ENCODE data around the gene SMAD4. TPM values are rescaled to one million over a fixed set of nuclear protein-coding genes. Genes with fewer than 3 reads are reported as not detected.
A peak's percentile ranks its signal among the peaks of the same experiment; 100 is the strongest.

SMAD4 gene
- polyA plus RNA-seq, 1 donor (not counting 4 experiments of a cell fraction or from before 2014, with no cell fraction given) = 68.2 TPM

GRCh38 chr18:51009072-51009471, 20.9 kb upstream of the SMAD4 start:
- dilution Hi-C loops (cut with MboI; ENCODE audit: extremely low pct_ligation_motif_present, low sequenced_read_pairs) = no loop called here
- no peaks in the 10 kb centered on the region for H3K36me3 ChIP-seq (ENCODE audit: control insufficient read depth in 2 of 2, extremely low read depth in 1 of 2, insufficient read depth in 2 of 2, low read length in 2 of 2)
- no peak overlapping the region for H3K27ac ChIP-seq (ENCODE audit: control insufficient read depth, insufficient read depth, low read length)
- no peaks in the 10 kb centered on the region for H3K27me3 ChIP-seq (ENCODE audit: control insufficient read depth, extremely low read depth, insufficient read depth, low read length)
- H3K4me1 ChIP-seq (ENCODE audit: control insufficient read depth, extremely low read depth, insufficient read depth, low read length) = peaks cover 3% of the 10 kb centered on the region
- H3K9me3 ChIP-seq (ENCODE audit: control insufficient read depth, low read depth, low read length) = no peaks in the 10 kb centered on the region
- DNase-seq (ENCODE audit: low read depth, low spot score) = no peak
- H4K20me1 ChIP-seq (ENCODE audit: control insufficient read depth, extremely low read depth, insufficient read depth, low read length) = no peaks in the 10 kb centered on the region
- no peak overlapping the region for H2AFZ ChIP-seq (ENCODE audit: control insufficient read depth, low read length)
- H3K9me1 ChIP-seq (ENCODE audit: control insufficient read depth, extremely low read depth, insufficient read depth, low read length) = no peaks in the 10 kb centered on the region
- no peak overlapping the region for H3K4me2 ChIP-seq (ENCODE audit: control insufficient read depth, extremely low read depth, insufficient read depth, low read depth, low read length)
- H3K79me2 ChIP-seq (ENCODE audit: control insufficient read depth, insufficient read depth, low read length) = no peaks in the 10 kb centered on the region
- peak; percentile 70 for FAIRE-seq
- TF ChIP-seq CTCF (optimal IDR thresholded peaks at IDR 0.05 in 1 of 3, IDR thresholded peaks at IDR 0.05 in 1 of 3, conservative IDR thresholded peaks at IDR 0.05 in 1 of 3; ENCODE audit: extremely low read depth in 1 of 3, insufficient read depth in 2 of 3, low read length in 3 of 3) = no peak
- no peak for TF ChIP-seq EZH2 (IDR thresholded peaks at IDR 0.05; ENCODE audit: low read length)
- no peak overlapping the region for H3K9ac ChIP-seq (ENCODE audit: control insufficient read depth, extremely low read depth, insufficient read depth, low read length)
- no peak overlapping the region for H3K4me3 ChIP-seq (ENCODE audit: control insufficient read depth in 2 of 3, extremely low read depth in 1 of 3, insufficient read depth in 2 of 3, low read depth in 1 of 3, low read length in 3 of 3)

- Histone ChIP-seq H3K36me3 (ENCODE audit: control insufficient read depth in 2 of 2, extremely low read depth in 1 of 2, insufficient read depth in 2 of 2, low read length in 2 of 2) (no peaks in the 10 kb centered on the region), H3K9me1 (ENCODE audit: control insufficient read depth, extremely low read depth, insufficient read depth, low read length) (no peaks in the 10 kb centered on the region), H3K4me1 (ENCODE audit: control insufficient read depth, extremely low read depth, insufficient read depth, low read length) (peaks cover 3% of the 10 kb centered on the region), H3K4me2 (ENCODE audit: control insufficient read depth, extremely low read depth, insufficient read depth, low read depth, low read length) (no peak overlapping the region), H4K20me1 (ENCODE audit: control insufficient read depth, extremely low read depth, insufficient read depth, low read length) (no peaks in the 10 kb centered on the region), H3K27ac (ENCODE audit: control insufficient read depth, insufficient read depth, low read length) (no peak overlapping the region), H3K27me3 (ENCODE audit: control insufficient read depth, extremely low read depth, insufficient read depth, low read length) (no peaks in the 10 kb centered on the region), H3K79me2 (ENCODE audit: control insufficient read depth, insufficient read depth, low read length) (no peaks in the 10 kb centered on the region), H2AFZ (ENCODE audit: control insufficient read depth, low read length) (no peak overlapping the region), H3K4me3 (ENCODE audit: control insufficient read depth in 2 of 3, extremely low read depth in 1 of 3, insufficient read depth in 2 of 3, low read depth in 1 of 3, low read length in 3 of 3) (no peak overlapping the region), H3K9me3 (ENCODE audit: control insufficient read depth, low read depth, low read length) (no peaks in the 10 kb centered on the region), H3K9ac (ENCODE audit: control insufficient read depth, extremely low read depth, insufficient read depth, low read length) (no peak overlapping the region)
- FAIRE-seq (no peak), DNase-seq (ENCODE audit: low read depth, low spot score) (no peak)
- dilution Hi-C loops (cut with MboI; ENCODE audit: extremely low pct_ligation_motif_present, low sequenced_read_pairs) = no loop called here
- TF ChIP-seq CTCF (optimal IDR thresholded peaks at IDR 0.05 in 1 of 3, IDR thresholded peaks at IDR 0.05 in 1 of 3, conservative IDR thresholded peaks at IDR 0.05 in 1 of 3; ENCODE audit: extremely low read depth in 1 of 3, insufficient read depth in 2 of 3, low read length in 3 of 3) (no peak), EZH2 (IDR thresholded peaks at IDR 0.05; ENCODE audit: low read length) (no peak)
Observed at GRCh38 chr18:51010218-51010617, 19.8 kb upstream of the SMAD4 start.
